GM12878 (cell line): ENCODE measurements around the gene LANCL1. TPM values are rescaled to one million over a fixed set of nuclear protein-coding genes. Genes with fewer than 3 reads are reported as not detected.
A peak's percentile ranks its signal among the peaks of the same experiment; 100 is the strongest.

ENCODE experiments used
- ASH2L ChIP-seq: fragments of 300-600, 200-600 bp; sonication (generic); IDR thresholded peaks from 2 replicates; pipeline ENCODE4 v1.6.1; 2017; ENCODE audit warnings: low read depth, mild to moderate bottlenecking, borderline replicate concordance
- ATF2 ChIP-seq: IDR thresholded peaks from 2 replicates; pipeline ENCODE4 v1.6.1; 2012; ENCODE audit warnings: low read length, inconsistent platforms
- BRCA1 ChIP-seq: IDR thresholded peaks from 2 replicates; pipeline ENCODE4 v1.6.1; 2011; ENCODE audit warnings: low read depth, low read length, improper control_type of control experiment
- CHD1 ChIP-seq: IDR thresholded peaks from 2 replicates; pipeline ENCODE4 v1.6.1; 2012; ENCODE audit warnings: low read depth, low read length, improper control_type of control experiment
- DPF2 ChIP-seq: fragments of 450-650 bp; IDR thresholded peaks from 2 replicates; pipeline ENCODE4 v1.6.1; 2017; ENCODE audit warnings: mild to moderate bottlenecking
- ETV6 ChIP-seq, 2 experiments: fragments of 450-650 bp in 1 of 2; IDR thresholded peaks in 1 of 2; conservative IDR thresholded peaks in 1 of 2; 2 replicates each; pipeline ENCODE4 v1.6.1; 2014; ENCODE audit warnings: antibody characterized with exemption in 1 of 2, borderline replicate concordance in 1 of 2, low read depth in 1 of 2, mild to moderate bottlenecking in 1 of 2, moderate library complexity in 1 of 2
- FOS ChIP-seq: IDR thresholded peaks from 3 replicates; pipeline ENCODE4 v1.6.1; 2011; ENCODE audit warnings: borderline replicate concordance; ENCODE audit not compliant: insufficient read length; ENCODE audit errors: extremely low read depth
- GATAD2B ChIP-seq: fragments of 450-650 bp; conservative IDR thresholded peaks from 2 replicates; pipeline ENCODE4 v1.6.1; 2017; ENCODE audit warnings: low read depth, mild to moderate bottlenecking, moderate library complexity
- IKZF2 ChIP-seq, 2 experiments: fragments of 450-650 bp; IDR thresholded peaks; 2 replicates each; pipeline ENCODE4 v1.6.1; 2017; ENCODE audit warnings: mild to moderate bottlenecking in 2 of 2, moderate library complexity in 2 of 2
- MTA3 ChIP-seq: IDR thresholded peaks from 2 replicates; pipeline ENCODE4 v1.6.1; 2012; ENCODE audit warnings: low read length, inconsistent platforms, borderline replicate concordance
- NBN ChIP-seq: fragments of 450-650 bp; IDR thresholded peaks from 2 replicates; pipeline ENCODE4 v1.6.1; 2016
- NFIC ChIP-seq: IDR thresholded peaks from 2 replicates; pipeline ENCODE4 v1.6.1; 2012; ENCODE audit warnings: low read depth, mild to moderate bottlenecking, inconsistent platforms, low read length, moderate library complexity
- NFYB ChIP-seq: IDR thresholded peaks from 2 replicates; pipeline ENCODE4 v1.6.1; 2011; ENCODE audit warnings: low read depth, mild to moderate bottlenecking, low read length, improper control_type of control experiment, moderate library complexity; ENCODE audit not compliant: insufficient read depth
- NR2C1 ChIP-seq: fragments of 450-650 bp; IDR thresholded peaks from 2 replicates; pipeline ENCODE4 v1.6.1; 2017; ENCODE audit warnings: antibody characterized with exemption, mild to moderate bottlenecking, moderate library complexity
- NR2F1 ChIP-seq: fragments of 450-650 bp; conservative IDR thresholded peaks from 2 replicates; pipeline ENCODE4 v1.6.1; 2017; ENCODE audit warnings: mild to moderate bottlenecking
- PBX3 ChIP-seq: IDR thresholded peaks from 2 replicates; pipeline ENCODE4 v1.6.1; 2011; ENCODE audit warnings: mild to moderate bottlenecking, low read depth, low read length, moderate library complexity; ENCODE audit not compliant: insufficient replicate concordance
- PML ChIP-seq: IDR thresholded peaks from 2 replicates; pipeline ENCODE4 v1.6.1; 2012; ENCODE audit warnings: low read length, inconsistent platforms
- POLR2A ChIP-seq: IDR thresholded peaks from 2 replicates; pipeline ENCODE4 v1.6.1; 2011; ENCODE audit warnings: low read depth, mild to moderate bottlenecking, low read length
- RFX5 ChIP-seq: IDR thresholded peaks from 2 replicates; pipeline ENCODE4 v1.6.1; 2011; ENCODE audit warnings: low read depth, low read length, improper control_type of control experiment
- SP1 ChIP-seq: IDR thresholded peaks from one replicate; pipeline ENCODE4 v1.6.1; 2011; ENCODE audit warnings: low read depth, low read length
- STAT3 ChIP-seq: IDR thresholded peaks from 2 replicates; pipeline ENCODE4 v1.6.1; 2011; ENCODE audit warnings: low read depth, low read length, improper control_type of control experiment
- TCF12 ChIP-seq: IDR thresholded peaks from 2 replicates; pipeline ENCODE4 v1.6.1; 2011; ENCODE audit warnings: low read depth, mild to moderate bottlenecking, low read length
- TCF3 ChIP-seq: IDR thresholded peaks from 2 replicates; pipeline ENCODE4 v1.6.1; 2012; ENCODE audit warnings: low read depth, mild to moderate bottlenecking, low read length, borderline replicate concordance; ENCODE audit not compliant: insufficient read depth
- WRNIP1 ChIP-seq: IDR thresholded peaks from 2 replicates; pipeline ENCODE4 v1.6.1; 2011; ENCODE audit warnings: low read depth, low read length, improper control_type of control experiment, borderline replicate concordance
- ZBED1 ChIP-seq: IDR thresholded peaks from 2 replicates; pipeline ENCODE4 v1.6.1; 2016; ENCODE audit warnings: borderline replicate concordance
- polyA plus RNA-seq, 11 experiments: library from polyadenylated mRNA; depleted of rRNA in 4 of 11; unstranded in 6 of 11; stranded (reverse) in 5 of 11; fragments of >200 nt; fragmentation: Nextera tagmentation in 4 of 11; fragmentation: Illumina TruSeq in 1 of 11; extraction: Ambion mirVana in 4 of 11; extraction: Trizol in 1 of 11; gene quantifications; 1 replicate in 1 of 11; 2 replicates in 10 of 11; pipeline versions ENCODE4 v1.2.1 to v1.2.3, GENCODE V29; 2011 to 2016; ENCODE audit warnings: inconsistent platforms in 2 of 11, missing spikeins in 2 of 11, low read depth in 1 of 11
- total RNA-seq, 4 experiments: library from RNA; depleted of rRNA in 3 of 4; stranded (reverse); fragments of >200 nt in 3 of 4; fragmentation: Illumina TruSeq in 1 of 4; extraction: Trizol in 1 of 4; gene quantifications; 2 replicates each; pipeline versions ENCODE4 v1.2.1 to v1.2.3, GENCODE V29; 2013 to 2021

The LANCL1 gene
- total and polyA plus RNA-seq, 10 of the 15 experiments (the other 5 are each of a cell fraction or from before 2014, with no cell fraction given) = 13.6 to 79.1 (median 26.9) TPM

- TF ChIP-seq TCF12 (0 out of 2 replicates have a peak, but pooled peaks have one; percentile 6), ATF2 (no peak), MTA3 (no peak), NFYB (peak; percentile 79; the same call in 1 of the 2 replicates), BRCA1 (no peak), STAT3 (no peak), CHD1 (no peak), RFX5 (no peak), FOS (no peak), TCF3 (0 out of 2 replicates have a peak, but pooled peaks have one; percentile 39), IKZF2 (IDR thresholded peaks at IDR 0.05) (no peak), NR2F1 (peak; percentile 92), ASH2L (peak; percentile 58; the same call in 1 of the 2 replicates), ZBED1 (no peak), PML (no peak), ETV6 (conservative IDR thresholded peaks at IDR 0.05 in 1 of 2, IDR thresholded peaks at IDR 0.05 in 1 of 2; ENCODE audit: borderline replicate concordance in 1 of 2, low read depth in 1 of 2) (no peak), NFIC (no peak), DPF2 (peak; percentile 39; the same call in 1 of the 2 replicates), NBN (0 out of 2 replicates have a peak, but pooled peaks have one; percentile 33), WRNIP1 (no peak), PBX3 (peak; percentile 22), GATAD2B (peak; percentile 57; the same call in 1 of the 2 replicates), NR2C1 (peak; percentile 27; the same call in 1 of the 2 replicates), SP1 (peak; percentile 75), POLR2A (peak; percentile 90)
Observed at GRCh38 chr2:210476194-210477128, at the start of gene LANCL1 (continued).
